Inflammatory macrophage treated with lipopolysaccharide for 4 hours (primary cell): ENCODE measurements around the gene SEMA3G.

Source experiments
- DNase-seq: peaks from one replicate; pipeline ENCODE4 v3.0.0-alpha.2; 2020

SEMA3G gene

GRCh38 chr3:52408466-52408865 lies 36.4 kb downstream of the SEMA3G start:
- no peak for DNase-seq

GRCh38 chr3:52407779-52408178 lies 37.1 kb downstream of the SEMA3G start:
- DNase-seq, result no peak

GRCh38 chr3:52406791-52407510 lies 38.0 kb downstream of the SEMA3G start:
- DNase-seq, result no peak

- DNase-seq, result no peak
Observed at GRCh38 chr3:52406231-52406661, 38.7 kb downstream of the SEMA3G start.

- DNase-seq, result no peak
Observed at GRCh38 chr3:52405601-52406110, 39.2 kb downstream of the SEMA3G start.

- no peak for DNase-seq
Observed at GRCh38 chr3:52405066-52405465, 39.8 kb downstream of the SEMA3G start.

- DNase-seq, result no peak
Observed at GRCh38 chr3:52404391-52404790, 40.5 kb downstream of the SEMA3G start.

- DNase-seq, result peak; percentile 8
Observed at GRCh38 chr3:52403955-52404354, 40.9 kb downstream of the SEMA3G start.

- no peak for DNase-seq
Observed at GRCh38 chr3:52403271-52403841, 41.5 kb downstream of the SEMA3G start.

GRCh38 chr3:52402706-52403270 lies 42.1 kb downstream of the SEMA3G start:
- no peak for DNase-seq

- no peak for DNase-seq
Observed at GRCh38 chr3:52402101-52402521, 42.8 kb downstream of the SEMA3G start.

GRCh38 chr3:52401551-52401950 lies 43.4 kb downstream of the SEMA3G start:
- DNase-seq, result no peak

- no peak for DNase-seq
Observed at GRCh38 chr3:52401021-52401420, 43.9 kb downstream of the SEMA3G start.

- no peak for DNase-seq
Observed at GRCh38 chr3:52400275-52400793, 44.6 kb downstream of the SEMA3G start.

- DNase-seq, result no peak
Observed at GRCh38 chr3:52399593-52399992, 45.3 kb downstream of the SEMA3G start.

GRCh38 chr3:52399131-52399530 lies 45.8 kb downstream of the SEMA3G start:
- DNase-seq, result no peak

GRCh38 chr3:52398670-52399081 lies 46.2 kb downstream of the SEMA3G start:
- no peak for DNase-seq

- no peak for DNase-seq
Observed at GRCh38 chr3:52397676-52398399, 47.1 kb downstream of the SEMA3G start.

- no peak for DNase-seq
Observed at GRCh38 chr3:52396907-52397591, 47.9 kb downstream of the SEMA3G start.

GRCh38 chr3:52396011-52396906 lies 48.6 kb downstream of the SEMA3G start:
- DNase-seq, result no peak

GRCh38 chr3:52395503-52395865 lies 49.4 kb downstream of the SEMA3G start:
- DNase-seq, result no peak
